CD14-positive monocyte (primary cell): ENCODE results near the gene CCDC38. TPM values are rescaled to one million over a fixed set of nuclear protein-coding genes. Genes with fewer than 3 reads are reported as not detected.

ENCODE experiments used
- DNase-seq, 3 donors: peaks; one replicate each; pipeline ENCODE4 v3.0.0-alpha.2; 2011 to 2022
- H2AFZ ChIP-seq: 2 replicates; pipeline ENCODE4 v1.6.0; 2012; ENCODE audit warnings: mild to moderate bottlenecking, low read depth, low read length, inconsistent platforms; ENCODE audit not compliant: insufficient read depth, poor library complexity, severe bottlenecking
- H3K27ac ChIP-seq, 2 donors: 1 replicate in 1 of 2; 2 replicates in 1 of 2; pipeline ENCODE4 v1.5.1; 2012 to 2013; ENCODE audit warnings: low read length in 2 of 2, control low read depth in 1 of 2, inconsistent platforms in 1 of 2, low read depth in 1 of 2, mild to moderate bottlenecking in 1 of 2
- H3K27me3 ChIP-seq, 2 donors: one replicate each; pipeline versions ENCODE4 v1.6.0 to v1.6.1; 2011 to 2013; ENCODE audit warnings: low read length in 2 of 2; ENCODE audit not compliant: control insufficient read depth in 2 of 2, insufficient read depth in 2 of 2
- H3K36me3 ChIP-seq, 2 donors: replicated peaks in 1 of 2; 1 replicate in 1 of 2; 2 replicates in 1 of 2; pipeline versions ENCODE4 v1.5.1 to v1.6.1; 2012 to 2013; ENCODE audit warnings: low read length in 2 of 2, control low read depth in 1 of 2, inconsistent platforms in 1 of 2, mild to moderate bottlenecking in 1 of 2; ENCODE audit not compliant: insufficient read depth in 2 of 2, control insufficient read depth in 1 of 2
- H3K4me1 ChIP-seq, 2 donors: 1 replicate in 1 of 2; 2 replicates in 1 of 2; pipeline versions ENCODE4 v1.5.1 to v1.6.1; 2012 to 2013; ENCODE audit warnings: low read length in 2 of 2, control low read depth in 1 of 2, inconsistent platforms in 1 of 2, mild to moderate bottlenecking in 1 of 2, moderate library complexity in 1 of 2; ENCODE audit not compliant: insufficient read depth in 2 of 2, control insufficient read depth in 1 of 2
- H3K4me2 ChIP-seq: replicated peaks from 2 replicates; pipeline ENCODE3; 2012; ENCODE audit warnings: low read length, moderate library complexity, mild to moderate bottlenecking; ENCODE audit not compliant: poor library complexity, severe bottlenecking; ENCODE audit errors: extremely low read depth
- H3K4me3 ChIP-seq, 3 experiments: fragments of 200-600 bp in 1 of 3; sonication (generic) in 1 of 3; replicated peaks in 1 of 3; 1 replicate in 2 of 3; 2 replicates in 1 of 3; pipeline ENCODE4 v1.5.1; 2011 to 2013; ENCODE audit warnings: low read length in 3 of 3, mild to moderate bottlenecking in 3 of 3, control low read depth in 2 of 3, low read depth in 2 of 3, inconsistent platforms in 1 of 3, moderate library complexity in 1 of 3
- H3K79me2 ChIP-seq: 2 replicates; pipeline ENCODE4 v1.6.0; 2012; ENCODE audit warnings: mild to moderate bottlenecking, control low read depth, inconsistent platforms, low read length, moderate library complexity; ENCODE audit not compliant: insufficient read depth
- H3K9ac ChIP-seq: 2 replicates; pipeline ENCODE4 v1.6.0; 2017; ENCODE audit warnings: low read length, mild to moderate bottlenecking; ENCODE audit not compliant: insufficient read depth, poor library complexity, severe bottlenecking
- H3K9me3 ChIP-seq, 2 donors: replicated peaks in 1 of 2; 1 replicate in 1 of 2; 2 replicates in 1 of 2; pipeline versions ENCODE4 v1.5.1 to v1.6.1; 2012 to 2013; ENCODE audit warnings: low read length in 2 of 2, control low read depth in 1 of 2; ENCODE audit not compliant: control insufficient read depth in 1 of 2, insufficient read depth in 1 of 2
- H4K20me1 ChIP-seq: 2 replicates; pipeline ENCODE4 v1.6.0; 2012; ENCODE audit warnings: mild to moderate bottlenecking, low read length, control low read depth, moderate library complexity; ENCODE audit not compliant: insufficient read depth
- H3K27ac Mint-ChIP-seq, 7 donors: one replicate each; pipeline ENCODE4 v1.8.0; 2020; ENCODE audit warnings: mild to moderate bottlenecking in 7 of 7, mixed read lengths in 7 of 7, moderate library complexity in 6 of 7, inconsistent platforms in 2 of 7
- H3K27me3 Mint-ChIP-seq, 3 donors: one replicate each; pipeline ENCODE4 v1.8.0; 2021 to 2022; ENCODE audit warnings: low read depth in 3 of 3, mild to moderate bottlenecking in 3 of 3, mixed read lengths in 3 of 3, moderate library complexity in 3 of 3, inconsistent platforms in 1 of 3
- H3K36me3 Mint-ChIP-seq, 2 donors: one replicate each; pipeline ENCODE4 v1.8.0; 2020; ENCODE audit warnings: mixed read lengths in 2 of 2, inconsistent platforms in 1 of 2, mild to moderate bottlenecking in 1 of 2
- H3K4me1 Mint-ChIP-seq: one replicate; pipeline ENCODE4 v1.8.0; 2020; ENCODE audit warnings: mild to moderate bottlenecking, mixed read lengths
- H3K4me3 Mint-ChIP-seq, 2 donors: one replicate each; pipeline ENCODE4 v1.8.0; 2020; ENCODE audit warnings: mild to moderate bottlenecking in 2 of 2, mixed read lengths in 2 of 2, moderate library complexity in 1 of 2
- H3K9me3 Mint-ChIP-seq, 7 donors: one replicate each; pipeline ENCODE4 v1.8.0; 2020 to 2022; ENCODE audit warnings: mixed read lengths in 7 of 7, mild to moderate bottlenecking in 6 of 7, moderate library complexity in 6 of 7, inconsistent platforms in 2 of 7
- CTCF ChIP-seq: fragments of 200-600 bp; IDR thresholded peaks from one replicate; pipeline ENCODE4 v1.8.0; 2022; ENCODE audit warnings: antibody characterized with exemption, mild to moderate bottlenecking
- WGBS: methylation state at CpG from one replicate; pipeline ENCODE4 v1.1.5; 2013; ENCODE audit warnings: missing lambda C conversion rate; ENCODE audit not compliant: insufficient coverage; 5-methylcytosine and 5-hydroxymethylcytosine counted together
- intact Hi-C, 2 donors: fragments of 100-400 bp; cut with micrococcal nuclease; formaldehyde crosslinking; loops; one replicate each; pipeline versions ENCODE4 v1.15.0 to v1.15.1; 2023
- polyA plus RNA-seq, 3 donors: library from polyadenylated mRNA; depleted of rRNA in 1 of 3; unstranded in 2 of 3; stranded (reverse) in 1 of 3; fragments of 300-500 nt in 2 of 3; fragments of >200 nt in 1 of 3; fragmentation: Illumina TruSeq in 2 of 3; gene quantifications; 1 replicate in 2 of 3; 2 replicates in 1 of 3; pipeline ENCODE4 v1.2.3, GENCODE V29; 2012 to 2021

CCDC38 gene
- polyA plus RNA-seq, 3 donors: not detected

GRCh38 chr12:95834572-95834971 lies 107.8 kb downstream of the CCDC38 start:
- Histone ChIP-seq H3K4me3 (no peak overlapping the region), H4K20me1 (no peaks in the 10 kb centered on the region), H3K27me3 (peaks cover 0 to 11% of the 10 kb centered on the region in 2 donors), H3K9ac (no peak overlapping the region), H3K4me1 (no peaks in the 10 kb centered on the region), H2AFZ (no peak overlapping the region), H3K27ac (no peak overlapping the region), H3K9me3 (no peaks in the 10 kb centered on the region), H3K36me3 (no peaks in the 10 kb centered on the region), H3K4me2 (no peak overlapping the region), H3K79me2 (no peaks in the 10 kb centered on the region)
- Mint-ChIP-seq H3K27ac (no peak overlapping the region), H3K36me3 (no peaks in the 10 kb centered on the region), H3K9me3 (peaks cover 0 to 2% (median 0%) of the 10 kb centered on the region in 7 donors), H3K4me1 (peaks cover 2% of the 10 kb centered on the region), H3K4me3 (no peak overlapping the region), H3K27me3 (peaks cover 18 to 37% (median 22%) of the 10 kb centered on the region in 3 donors)
- no peak for DNase-seq
- no CpG with 5 or more reads among the region's 1 CpG for WGBS
- no peak for TF ChIP-seq CTCF
- intact Hi-C loops: no loop called here

- Histone ChIP-seq H3K9me3 (no peaks in the 10 kb centered on the region), H2AFZ (no peak overlapping the region), H3K4me2 (no peak overlapping the region), H3K4me1 (no peaks in the 10 kb centered on the region), H3K27ac (no peak overlapping the region), H3K4me3 (no peak overlapping the region), H3K9ac (no peak overlapping the region), H3K36me3 (no peaks in the 10 kb centered on the region), H3K79me2 (no peaks in the 10 kb centered on the region), H4K20me1 (no peaks in the 10 kb centered on the region), H3K27me3 (peaks cover 0 to 8% of the 10 kb centered on the region in 2 donors)
- intact Hi-C loops: no loop called here
- H3K4me3 Mint-ChIP-seq: no peak overlapping the region
- no peaks in the 10 kb centered on the region for H3K36me3 Mint-ChIP-seq
- WGBS: 88% methylated on average over 1 of the region's 2 CpGs
- DNase-seq: no peak
- peaks cover 0 to 3% (median 0%) of the 10 kb centered on the region in 7 donors for H3K9me3 Mint-ChIP-seq
- H3K27me3 Mint-ChIP-seq: peaks cover 13 to 16% (median 14%) of the 10 kb centered on the region in 3 donors
- H3K4me1 Mint-ChIP-seq: no peaks in the 10 kb centered on the region
- no peak for TF ChIP-seq CTCF
- H3K27ac Mint-ChIP-seq: no peak overlapping the region
Measured at GRCh38 chr12:95830335-95831089, 111.9 kb downstream of the CCDC38 start.
